Liver (tissue), 3 donors: ENCODE data around the gene BRD3.

Experiments
- GABPA ChIP-seq, 2 donors: IDR thresholded peaks in 1 of 2; conservative IDR thresholded peaks in 1 of 2; 2 replicates each; pipeline ENCODE4 v1.6.1; 2016; ENCODE audit warnings: antibody characterized with exemption in 2 of 2, mild to moderate bottlenecking in 1 of 2, moderate library complexity in 1 of 2
- TF ChIP-seq, protein P1 (sequence below): IDR thresholded peaks from 2 replicates; pipeline ENCODE4 v1.6.1; 2016; ENCODE audit warnings: antibody characterized with exemption, mild to moderate bottlenecking
- TF ChIP-seq, protein P2 (sequence below): IDR thresholded peaks from 2 replicates; pipeline ENCODE4 v1.6.1; 2016; ENCODE audit warnings: antibody characterized with exemption
- TF ChIP-seq, protein P3 (sequence below): fragments of 150-350 bp; IDR thresholded peaks from 2 replicates; pipeline ENCODE4 v1.5.1; 2017; ENCODE audit warnings: improper control_type of control experiment, low read depth, low read length; ENCODE audit not compliant: missing input control
- donor health status: healthy.
- donor health status: healthy.

DNA sequence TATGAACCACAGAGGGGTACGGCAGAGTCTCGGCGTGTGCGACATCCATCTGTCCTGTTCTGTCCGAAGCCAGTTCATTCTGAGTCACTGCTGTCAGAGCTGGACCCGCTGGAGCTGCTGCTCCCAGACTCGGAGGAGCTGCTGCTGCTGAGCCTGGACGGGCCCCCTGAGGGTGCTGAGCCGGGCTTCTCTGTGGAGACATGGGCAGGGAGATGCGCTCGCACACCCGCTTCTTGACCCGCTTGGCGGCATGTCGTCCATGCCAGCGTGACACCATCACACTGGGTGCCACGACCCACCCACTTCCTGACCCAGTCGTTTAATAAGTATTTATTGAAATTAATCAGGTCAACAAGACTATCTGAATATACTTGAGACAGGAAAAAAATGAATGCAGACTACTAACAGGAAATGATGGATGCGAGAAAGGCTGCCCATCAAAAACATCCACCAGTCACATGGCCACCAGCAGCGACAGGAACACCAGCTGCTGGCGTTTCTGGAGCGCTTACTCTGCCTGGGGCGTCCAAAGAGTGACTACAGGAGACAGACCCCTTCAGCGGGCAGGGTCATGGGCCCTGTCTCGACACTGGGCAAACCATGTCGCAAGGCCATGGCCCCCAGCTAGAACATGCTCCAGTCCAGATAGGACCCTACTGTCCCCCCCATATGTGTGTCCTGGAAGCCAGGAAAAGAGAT lies 34.2 kb downstream of the BRD3 start:
- TF ChIP-seq GABPA (IDR thresholded peaks at IDR 0.05 in 1 of 2, conservative IDR thresholded peaks at IDR 0.05 in 1 of 2), result no peak
- TF ChIP-seq, protein P1, sequence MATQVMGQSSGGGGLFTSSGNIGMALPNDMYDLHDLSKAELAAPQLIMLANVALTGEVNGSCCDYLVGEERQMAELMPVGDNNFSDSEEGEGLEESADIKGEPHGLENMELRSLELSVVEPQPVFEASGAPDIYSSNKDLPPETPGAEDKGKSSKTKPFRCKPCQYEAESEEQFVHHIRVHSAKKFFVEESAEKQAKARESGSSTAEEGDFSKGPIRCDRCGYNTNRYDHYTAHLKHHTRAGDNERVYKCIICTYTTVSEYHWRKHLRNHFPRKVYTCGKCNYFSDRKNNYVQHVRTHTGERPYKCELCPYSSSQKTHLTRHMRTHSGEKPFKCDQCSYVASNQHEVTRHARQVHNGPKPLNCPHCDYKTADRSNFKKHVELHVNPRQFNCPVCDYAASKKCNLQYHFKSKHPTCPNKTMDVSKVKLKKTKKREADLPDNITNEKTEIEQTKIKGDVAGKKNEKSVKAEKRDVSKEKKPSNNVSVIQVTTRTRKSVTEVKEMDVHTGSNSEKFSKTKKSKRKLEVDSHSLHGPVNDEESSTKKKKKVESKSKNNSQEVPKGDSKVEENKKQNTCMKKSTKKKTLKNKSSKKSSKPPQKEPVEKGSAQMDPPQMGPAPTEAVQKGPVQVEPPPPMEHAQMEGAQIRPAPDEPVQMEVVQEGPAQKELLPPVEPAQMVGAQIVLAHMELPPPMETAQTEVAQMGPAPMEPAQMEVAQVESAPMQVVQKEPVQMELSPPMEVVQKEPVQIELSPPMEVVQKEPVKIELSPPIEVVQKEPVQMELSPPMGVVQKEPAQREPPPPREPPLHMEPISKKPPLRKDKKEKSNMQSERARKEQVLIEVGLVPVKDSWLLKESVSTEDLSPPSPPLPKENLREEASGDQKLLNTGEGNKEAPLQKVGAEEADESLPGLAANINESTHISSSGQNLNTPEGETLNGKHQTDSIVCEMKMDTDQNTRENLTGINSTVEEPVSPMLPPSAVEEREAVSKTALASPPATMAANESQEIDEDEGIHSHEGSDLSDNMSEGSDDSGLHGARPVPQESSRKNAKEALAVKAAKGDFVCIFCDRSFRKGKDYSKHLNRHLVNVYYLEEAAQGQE, result no peak
- TF ChIP-seq, protein P2, sequence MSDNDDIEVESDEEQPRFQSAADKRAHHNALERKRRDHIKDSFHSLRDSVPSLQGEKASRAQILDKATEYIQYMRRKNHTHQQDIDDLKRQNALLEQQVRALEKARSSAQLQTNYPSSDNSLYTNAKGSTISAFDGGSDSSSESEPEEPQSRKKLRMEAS, result no peak
- TF ChIP-seq, protein P3, sequence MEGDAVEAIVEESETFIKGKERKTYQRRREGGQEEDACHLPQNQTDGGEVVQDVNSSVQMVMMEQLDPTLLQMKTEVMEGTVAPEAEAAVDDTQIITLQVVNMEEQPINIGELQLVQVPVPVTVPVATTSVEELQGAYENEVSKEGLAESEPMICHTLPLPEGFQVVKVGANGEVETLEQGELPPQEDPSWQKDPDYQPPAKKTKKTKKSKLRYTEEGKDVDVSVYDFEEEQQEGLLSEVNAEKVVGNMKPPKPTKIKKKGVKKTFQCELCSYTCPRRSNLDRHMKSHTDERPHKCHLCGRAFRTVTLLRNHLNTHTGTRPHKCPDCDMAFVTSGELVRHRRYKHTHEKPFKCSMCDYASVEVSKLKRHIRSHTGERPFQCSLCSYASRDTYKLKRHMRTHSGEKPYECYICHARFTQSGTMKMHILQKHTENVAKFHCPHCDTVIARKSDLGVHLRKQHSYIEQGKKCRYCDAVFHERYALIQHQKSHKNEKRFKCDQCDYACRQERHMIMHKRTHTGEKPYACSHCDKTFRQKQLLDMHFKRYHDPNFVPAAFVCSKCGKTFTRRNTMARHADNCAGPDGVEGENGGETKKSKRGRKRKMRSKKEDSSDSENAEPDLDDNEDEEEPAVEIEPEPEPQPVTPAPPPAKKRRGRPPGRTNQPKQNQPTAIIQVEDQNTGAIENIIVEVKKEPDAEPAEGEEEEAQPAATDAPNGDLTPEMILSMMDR, result no peak
